Right ventricle myocardium superior (tissue), 1 donor: ENCODE measurements around the gene RASSF3. TPM values are rescaled to one million over a fixed set of nuclear protein-coding genes. Genes with fewer than 3 reads are reported as not detected.
"Not testable (repeated sequence)": the region's sequence is repeated elsewhere in the genome, so short reads cannot be mapped to it uniquely, and the experiment has no call there.

ENCODE experiments used
- ATAC-seq: fragments of 200-7000 bp; cut with Tn5 transposase; one replicate; pipeline ENCODE4 v1.9.1; 2020; ENCODE audit warnings: mild to moderate bottlenecking; ENCODE audit not compliant: poor library complexity
- DNase-seq: peaks from one replicate; pipeline ENCODE4 v3.0.0-alpha.2; 2020
- intact Hi-C: fragments of 100-400 bp; cut with DNase I; formaldehyde crosslinking; loops from one replicate; pipeline ENCODE4 v1.11.2; 2022
- total RNA-seq: library from RNA; stranded (reverse); fragmentation: NEBNext Ultra II Directional; extraction: Animal tissue kit (Norgen Biotek cat#: 25700); gene quantifications from one replicate; pipeline ENCODE4 v1.2.1, GENCODE V29; 2021
- donor health status: DM: no; HTN: yes; CAD: no; lungs with severe emphysema.

Gene RASSF3
- total RNA-seq, 1 donor from 2014 or later: 117 TPM

GRCh38 chr12:64681200-64682052, 71.1 kb downstream of the RASSF3 start:
- no peak for ATAC-seq
- intact Hi-C loops: no loop called here
- no peak for DNase-seq

DNA sequence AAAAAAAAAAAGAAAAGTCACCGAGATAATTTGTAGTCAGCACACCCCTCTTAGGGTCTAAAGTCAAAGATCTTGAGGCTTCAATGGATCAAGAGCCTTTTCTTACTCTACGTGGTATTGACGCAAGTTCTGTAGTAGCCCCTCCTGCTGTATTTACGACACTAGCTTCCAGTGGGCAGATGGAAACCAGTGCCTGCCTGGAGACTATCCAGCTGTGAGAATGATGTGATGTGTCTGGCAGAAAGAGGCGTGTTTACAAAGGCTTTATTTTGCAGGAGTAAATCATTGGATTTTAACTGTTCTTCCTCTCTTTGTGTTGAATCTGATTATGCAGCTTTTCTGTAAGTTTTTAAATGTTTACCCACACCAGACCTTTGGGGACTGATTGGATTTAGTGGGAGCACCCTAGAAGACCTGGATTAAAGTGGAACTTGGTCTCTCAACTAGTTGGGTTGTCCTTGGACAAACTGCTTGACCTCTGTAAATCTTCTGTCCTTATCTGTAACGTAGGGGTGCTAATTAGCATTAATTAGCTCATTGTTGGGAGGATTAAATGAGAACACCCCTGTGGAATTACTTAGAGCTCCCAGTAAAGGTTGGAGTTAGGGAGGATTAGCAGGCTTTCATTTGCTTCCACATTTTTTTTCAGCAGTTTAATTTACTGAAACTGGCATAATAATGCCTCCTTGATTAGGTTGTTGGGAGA, 72.4 kb downstream of the RASSF3 start:
- DNase-seq (peak; percentile 63), ATAC-seq (peak; percentile 82)
- intact Hi-C loops: no loop called here

DNA sequence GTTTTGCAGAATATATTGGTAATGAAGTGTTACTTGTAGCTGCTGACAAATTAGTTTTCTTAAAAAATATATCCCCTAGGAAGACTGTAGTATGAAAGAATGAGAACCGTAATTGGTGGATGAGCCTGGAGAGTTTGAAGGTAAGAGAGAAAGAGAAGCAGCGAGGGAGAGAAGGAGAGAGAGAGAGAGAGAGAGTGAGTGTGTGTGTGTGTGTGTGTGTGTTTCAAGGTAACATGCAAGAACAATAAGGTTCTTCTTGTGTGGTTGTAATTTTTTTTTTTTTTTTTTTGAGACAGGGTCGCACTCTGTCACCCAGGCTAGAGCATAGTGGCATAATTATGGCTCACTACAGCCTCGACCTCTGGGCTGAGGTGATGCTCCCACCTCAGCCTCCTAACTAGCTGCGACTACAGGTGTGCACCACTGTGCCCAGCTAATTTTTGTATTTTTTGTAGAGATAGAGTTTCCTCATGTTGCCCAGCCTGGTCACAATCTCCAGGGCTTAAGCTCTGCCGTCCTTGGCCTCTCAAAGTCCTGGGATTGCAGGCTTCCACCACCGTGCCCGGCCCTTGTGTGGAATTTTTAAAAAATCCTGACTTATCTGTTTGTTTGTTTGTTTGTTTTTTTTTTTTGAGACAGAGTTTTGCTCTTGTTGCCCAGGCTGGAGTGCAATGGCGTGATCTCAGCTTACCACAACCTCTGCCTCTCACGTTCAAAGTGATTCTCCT, 73.7 kb downstream of the RASSF3 start:
- no peak for ATAC-seq
- intact Hi-C loops: no loop called here
- DNase-seq: no peak

DNA sequence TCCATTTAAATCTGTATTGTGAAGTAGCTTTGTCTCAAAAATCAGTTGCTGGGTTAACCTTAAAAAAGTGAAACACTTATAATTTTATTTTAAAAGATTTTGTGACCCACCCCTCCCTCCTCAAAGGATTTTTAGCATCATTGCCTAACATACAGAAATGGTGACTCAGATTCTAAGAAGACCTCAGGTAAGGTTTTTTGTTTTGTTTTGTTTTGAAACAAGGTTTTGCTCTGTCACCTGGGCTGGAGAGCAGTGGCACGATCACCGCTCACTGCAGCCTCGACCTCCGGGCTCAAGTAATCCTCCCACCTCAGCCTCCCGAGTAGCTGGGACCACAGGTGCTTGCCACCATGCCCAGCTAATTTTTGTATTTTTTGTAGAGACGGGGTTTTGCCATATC, 74.8 kb downstream of the RASSF3 start:
- intact Hi-C loops: no loop called here
- no peak for DNase-seq
- no peak for ATAC-seq

DNA sequence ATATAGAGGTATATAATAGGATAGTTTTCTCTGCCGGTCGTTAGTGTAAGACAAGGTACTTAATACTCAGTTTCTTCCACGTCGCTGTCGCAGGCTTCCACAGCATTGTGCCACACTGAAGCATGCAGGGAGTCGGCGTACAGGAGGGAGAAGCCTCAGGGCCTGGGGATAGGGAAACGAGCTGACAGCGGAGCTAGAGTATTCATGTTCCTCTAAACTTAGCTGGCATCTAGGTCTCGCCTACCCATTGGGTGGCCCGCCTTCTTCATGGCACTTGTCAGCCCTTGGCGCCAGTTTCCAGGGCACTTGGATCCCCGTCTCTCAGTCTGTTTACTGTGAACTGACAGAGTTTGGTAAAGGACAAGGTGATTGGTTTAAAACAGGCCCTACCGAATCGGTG, 75.3 kb downstream of the RASSF3 start:
- no peak for ATAC-seq
- intact Hi-C loops: no loop called here

GRCh38 chr12:64687816-64688215, 77.5 kb downstream of the RASSF3 start:
- ATAC-seq: peak; percentile 6
- no peak for DNase-seq
- intact Hi-C loops: no loop called here

More for the DNA sequence above, 75.3 kb downstream of the RASSF3 start:
- DNase-seq: no peak

- ATAC-seq (peak; percentile 31), DNase-seq (no peak)
- intact Hi-C loops: no loop called here
Observed at GRCh38 chr12:64688219-64688618, 77.9 kb downstream of the RASSF3 start.

DNA sequence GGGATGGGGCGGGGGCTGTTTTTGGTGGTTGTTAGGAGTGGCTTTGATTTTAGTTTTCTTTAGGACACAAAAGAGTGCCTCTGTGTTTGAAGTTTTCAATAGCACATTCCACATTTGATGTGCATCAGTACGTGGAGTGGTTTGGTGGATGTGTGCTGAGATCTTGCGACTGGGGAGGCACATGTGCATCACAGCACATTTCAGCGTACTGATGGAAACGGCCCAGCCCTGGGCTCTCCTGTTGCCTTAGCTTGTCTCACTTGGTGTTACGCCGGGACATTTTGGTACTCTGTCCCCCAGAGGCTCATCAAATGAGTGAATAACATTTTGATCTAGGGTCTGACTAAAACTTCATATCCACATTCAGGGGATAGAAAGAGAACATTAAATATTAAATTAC, 78.4 kb downstream of the RASSF3 start:
- DNase-seq (no peak), ATAC-seq (no peak)
- intact Hi-C loops: no loop called here

DNA sequence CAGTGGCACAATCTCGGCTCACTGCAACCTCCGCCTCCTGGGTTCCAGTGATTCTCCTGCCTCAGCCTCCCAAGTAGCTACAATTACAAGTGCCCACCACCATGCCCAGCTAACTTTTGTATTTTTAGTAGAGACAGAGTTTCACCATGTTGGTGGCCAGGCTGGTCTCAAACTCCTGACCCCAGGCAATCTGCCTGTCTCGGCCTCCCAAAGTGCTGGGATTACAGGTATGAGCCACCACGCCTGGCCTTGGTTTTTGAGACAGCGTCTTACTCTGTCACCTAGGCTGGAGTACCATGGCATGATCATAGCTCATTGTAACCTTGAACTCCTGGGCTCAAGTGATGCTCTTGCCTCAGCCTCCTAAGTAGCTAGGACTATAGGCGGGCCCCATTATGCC, 79.9 kb downstream of the RASSF3 start:
- DNase-seq, ATAC-seq, intact Hi-C loops: not testable (repeated sequence)

- ATAC-seq: no peak
- intact Hi-C loops: no loop called here
- DNase-seq: no peak
Observed at GRCh38 chr12:64691227-64691794, 81.0 kb downstream of the RASSF3 start.

DNA sequence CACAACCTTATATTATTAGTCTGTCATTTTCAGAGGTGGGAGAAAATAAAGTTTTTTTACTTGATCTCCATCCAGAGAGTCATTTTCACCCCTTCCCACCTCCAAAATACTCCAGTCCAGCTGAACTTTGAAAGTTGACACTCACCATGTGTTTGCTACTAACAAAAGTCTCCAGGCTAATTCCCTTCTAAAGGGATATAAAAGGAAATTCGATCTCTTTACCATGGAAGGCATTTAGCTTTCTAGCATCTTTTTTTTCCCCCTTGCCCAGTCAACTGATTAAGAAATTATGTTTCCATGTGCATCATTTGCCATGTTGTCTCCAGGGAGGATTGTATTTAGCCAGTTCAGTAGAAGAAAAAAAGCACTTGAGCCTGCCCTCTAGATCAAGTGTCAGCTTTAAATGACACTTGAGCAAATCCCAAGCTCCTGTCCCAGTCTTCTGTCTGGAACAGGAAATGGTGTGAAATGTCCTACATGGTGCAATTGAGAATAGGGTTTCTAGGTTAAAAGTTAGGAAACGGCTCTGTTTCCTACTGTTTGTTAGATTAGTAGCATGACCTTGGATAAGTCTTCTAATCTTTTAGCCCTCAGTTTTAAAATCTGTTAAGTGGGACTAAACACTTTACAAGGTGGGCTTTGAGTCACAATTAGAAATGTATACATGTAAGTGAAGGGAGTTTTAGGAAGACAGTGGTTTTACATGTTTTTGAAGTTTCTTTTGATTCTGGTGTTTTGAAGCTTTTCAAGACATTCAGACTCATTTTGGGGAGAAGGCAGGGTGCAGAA, 81.7 kb downstream of the RASSF3 start:
- intact Hi-C loops: no loop called here
- ATAC-seq: no peak
- no peak for DNase-seq

DNA sequence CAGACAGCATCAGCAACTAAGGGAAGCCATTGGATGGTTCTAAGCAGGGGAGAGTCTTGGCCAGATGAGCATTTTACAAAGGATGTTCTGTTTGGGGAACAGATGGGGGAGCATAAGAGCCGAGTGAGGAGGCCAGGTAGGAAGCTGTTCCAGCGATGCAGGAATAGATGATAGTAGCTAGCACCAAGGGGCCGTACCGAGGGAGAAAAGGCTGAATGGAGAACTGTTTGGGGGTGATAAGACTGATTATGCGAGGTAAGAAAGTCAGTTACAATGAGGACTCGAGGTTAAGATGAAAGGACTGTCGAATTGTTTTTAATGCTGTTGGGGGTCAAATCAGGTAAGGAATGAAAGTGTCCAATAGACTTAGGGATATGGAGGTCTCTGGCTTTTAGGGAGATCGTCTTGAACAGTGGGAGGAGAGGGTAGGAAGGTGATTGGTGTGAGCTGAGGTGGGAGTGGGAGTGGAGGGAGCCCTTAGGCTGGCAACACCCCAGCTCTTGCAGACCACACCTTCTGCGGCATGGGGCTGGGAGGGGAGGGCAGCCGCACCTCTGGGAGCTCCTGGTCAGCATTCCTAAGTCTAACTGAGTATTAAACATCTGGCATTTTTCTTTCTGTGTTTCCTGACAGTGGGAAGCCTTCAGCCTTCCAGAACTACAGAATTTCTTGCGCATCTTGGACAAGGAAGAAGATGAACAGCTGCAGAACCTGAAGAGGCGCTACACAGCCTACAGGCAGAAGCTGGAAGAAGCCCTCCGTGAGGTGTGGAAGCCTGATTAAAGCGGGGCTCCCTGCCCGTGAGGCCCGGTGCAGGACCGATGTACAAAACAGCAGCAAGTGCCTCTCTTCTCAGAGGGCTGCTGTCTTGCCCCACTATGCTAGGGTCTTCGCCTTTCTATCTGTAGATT, 84.1 kb downstream of the RASSF3 start:
- intact Hi-C loops: loop anchor here (2.0 to 5.0 kb wide), 2 partner anchors 82 to 144 kb away; partner anchors contain the start of gene RASSF3
- no peak for DNase-seq
- no peak for ATAC-seq

- intact Hi-C loops: loop anchor here (2.0 to 5.0 kb wide), 2 partner anchors 83 to 145 kb away; partner anchors contain the start of gene RASSF3
- ATAC-seq (no peak), DNase-seq (no peak)
Observed at GRCh38 chr12:64695550-64695949, 85.3 kb downstream of the RASSF3 start.

DNA sequence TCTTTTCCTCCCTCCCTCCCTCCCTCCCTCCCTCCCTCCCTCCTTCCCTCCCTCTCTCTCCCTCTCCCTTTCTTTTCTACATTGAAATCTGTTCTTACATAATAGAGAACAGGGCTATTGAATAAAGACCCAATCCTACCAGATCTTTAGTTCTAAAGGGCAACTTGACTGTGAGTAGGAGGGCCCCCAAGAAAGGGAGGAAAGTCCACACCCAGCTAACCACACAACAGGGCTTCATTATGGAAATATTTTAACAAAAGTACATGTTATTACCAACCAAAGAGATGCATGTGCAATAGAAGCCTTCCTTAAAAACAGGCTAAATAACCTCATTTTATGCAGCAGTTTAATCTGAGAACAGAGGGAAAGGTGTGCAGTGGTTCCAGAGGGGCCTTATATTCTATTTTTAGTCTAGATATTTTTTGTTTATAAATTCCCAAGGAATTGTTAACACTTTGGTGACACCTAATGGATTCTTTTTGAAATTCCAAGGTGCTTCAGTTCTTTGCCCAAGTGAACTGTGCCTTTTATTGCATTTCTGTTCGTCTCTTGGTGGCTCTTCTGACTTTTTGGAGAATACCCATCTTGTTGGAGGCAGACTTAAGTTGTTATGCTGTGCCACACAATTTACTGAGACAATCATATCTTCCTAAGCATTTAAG, 85.9 kb downstream of the RASSF3 start:
- ATAC-seq (peak; percentile 34), DNase-seq (no peak)
- intact Hi-C loops: loop anchor here (5.0 kb wide), 1 partner anchor 84 kb away; the partner anchor contains the start of gene RASSF3

DNA sequence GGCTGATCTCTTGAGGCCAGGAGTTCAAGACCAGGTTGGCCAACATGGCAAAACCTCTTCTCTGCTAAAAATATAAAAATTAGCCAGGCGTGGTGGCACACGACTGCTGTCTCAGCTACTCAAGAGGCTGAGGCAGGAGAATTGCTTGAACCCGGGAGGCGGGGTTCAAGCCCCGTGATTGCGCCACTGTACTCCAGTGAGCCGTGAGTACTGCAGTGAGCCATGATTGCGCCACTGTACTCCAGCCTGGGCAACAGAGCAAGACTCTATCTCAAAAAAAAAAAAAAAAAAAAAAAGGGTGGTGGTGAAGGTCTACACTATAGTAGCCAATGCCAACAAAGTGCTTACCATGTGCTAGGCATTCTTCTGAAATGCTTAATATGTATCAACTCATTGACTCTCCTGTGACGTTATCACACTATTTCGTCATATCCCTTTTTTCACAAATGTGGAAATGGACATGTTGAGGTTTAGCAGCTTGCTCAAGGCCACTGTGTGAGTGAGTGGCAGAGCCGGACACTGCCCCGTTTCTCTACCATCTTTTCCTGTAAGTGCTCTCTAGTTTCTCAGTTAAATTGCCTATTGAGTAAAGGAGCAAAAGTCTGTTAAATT, 89.3 kb downstream of the RASSF3 start:
- intact Hi-C loops: loop anchor here (5.0 kb wide), 1 partner anchor 87 kb away; the partner anchor contains the start of gene RASSF3

GRCh38 chr12:64700532-64700931, 90.2 kb downstream of the RASSF3 start:
- DNase-seq (no peak), ATAC-seq (no peak)
- intact Hi-C loops: no loop called here

More for the DNA sequence above, 89.3 kb downstream of the RASSF3 start:
- DNase-seq (peak; percentile 60), ATAC-seq (no peak)
